Muscle layer of duodenum (tissue), 2 donors: ENCODE measurements around the gene FOXB1.

Experiments
- H3K27ac ChIP-seq: one replicate; pipeline ENCODE4 v1.7.0; 2013; ENCODE audit warnings: mild to moderate bottlenecking, low read length
- H3K27me3 ChIP-seq: one replicate; pipeline ENCODE4 v1.7.0; 2013; ENCODE audit warnings: low read depth, mild to moderate bottlenecking, control low read depth, low read length
- H3K36me3 ChIP-seq, 2 donors: one replicate each; pipeline ENCODE4 v1.7.0; 2013; ENCODE audit warnings: low read length in 2 of 2, control low read depth in 1 of 2, mild to moderate bottlenecking in 1 of 2; ENCODE audit not compliant: insufficient read depth in 2 of 2, control insufficient read depth in 1 of 2
- H3K4me1 ChIP-seq, 2 donors: one replicate each; pipeline ENCODE4 v1.7.0; 2013; ENCODE audit warnings: low read length in 2 of 2, mild to moderate bottlenecking in 2 of 2, control low read depth in 1 of 2, moderate library complexity in 1 of 2; ENCODE audit not compliant: insufficient read depth in 2 of 2, control insufficient read depth in 1 of 2
- H3K4me3 ChIP-seq, 2 donors: one replicate each; pipeline ENCODE4 v1.7.0; 2013; ENCODE audit warnings: low read length in 2 of 2, low read depth in 1 of 2, mild to moderate bottlenecking in 1 of 2
- H3K9me3 ChIP-seq, 2 donors: one replicate each; pipeline ENCODE4 v1.7.0; 2013; ENCODE audit warnings: low read length in 2 of 2, control low read depth in 1 of 2, mild to moderate bottlenecking in 1 of 2; ENCODE audit not compliant: control insufficient read depth in 1 of 2
- donor health status: healthy.

FOXB1 gene

DNA sequence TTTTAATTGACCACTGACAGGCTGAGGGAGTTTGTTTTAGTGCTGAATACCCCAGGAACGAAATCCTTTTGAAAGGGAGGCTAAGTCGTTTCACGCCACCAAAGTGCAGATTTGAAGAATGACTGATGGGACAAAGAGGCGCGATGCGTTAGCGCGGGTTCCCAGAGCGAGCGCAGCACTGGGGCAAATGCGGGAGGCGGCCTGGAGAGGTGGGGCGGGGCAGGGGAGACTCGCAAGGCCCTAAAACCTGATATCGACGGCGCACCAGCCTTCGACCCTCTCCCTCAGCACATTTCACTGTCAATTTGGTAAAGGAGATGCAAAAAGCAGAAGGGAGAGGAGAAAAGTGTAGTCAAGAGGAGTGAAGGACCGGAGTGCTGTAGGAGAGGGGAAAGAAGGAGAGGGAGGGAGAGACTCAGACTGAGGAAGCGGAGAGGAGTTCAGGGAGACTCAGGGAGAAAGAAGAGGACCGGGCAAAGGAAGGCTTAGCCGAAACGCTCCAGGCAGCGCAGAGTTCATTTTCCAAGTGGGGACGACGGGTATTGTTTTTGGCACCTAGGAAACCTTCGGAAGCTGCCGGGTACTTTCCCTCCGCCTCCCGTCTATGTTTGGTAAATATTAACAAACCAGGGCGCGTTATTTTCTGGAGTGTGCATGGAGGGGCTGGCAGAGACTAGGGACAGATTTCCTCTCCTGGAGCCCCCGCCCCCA, 3.8 kb upstream of the FOXB1 start:
- Histone ChIP-seq H3K27ac (no peak overlapping the region), H3K27me3 (peaks cover 94% of the 10 kb centered on the region)

DNA sequence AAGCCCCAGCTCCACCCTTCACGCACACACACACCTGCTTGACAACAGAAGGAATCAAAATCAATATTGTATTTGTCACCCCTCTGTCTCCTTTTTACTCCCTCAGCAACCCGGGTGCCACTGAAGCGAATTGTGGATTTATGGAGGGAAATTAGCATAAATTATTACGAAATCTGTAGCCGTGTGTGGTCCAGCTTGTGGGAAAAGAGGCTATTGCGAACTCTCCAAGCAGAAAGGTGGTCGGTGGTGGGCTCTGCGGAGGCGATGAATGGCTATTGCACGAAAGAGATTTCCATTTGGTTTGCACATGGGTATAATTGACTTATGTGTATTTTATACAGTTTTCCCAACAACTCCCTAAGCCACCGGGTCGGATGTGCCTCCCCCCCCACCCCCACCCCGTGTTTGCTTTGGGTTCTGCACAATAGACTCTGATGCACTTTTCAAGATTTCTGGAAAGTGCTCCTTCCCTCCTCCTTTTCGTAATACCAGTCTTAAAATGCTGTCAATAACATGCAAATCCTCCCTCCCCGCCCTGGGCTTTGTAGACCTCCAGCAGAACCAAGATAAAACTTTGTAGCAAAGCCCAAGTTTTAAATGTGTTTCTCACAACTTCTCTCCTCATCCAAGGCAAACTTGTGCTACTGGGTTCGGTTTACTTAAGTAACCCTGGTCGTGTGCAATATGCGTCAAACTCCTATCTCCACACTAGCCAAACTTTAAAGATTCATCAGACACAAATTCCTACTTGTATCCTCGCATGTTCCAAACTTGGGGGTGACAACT, 3.1 kb upstream of the FOXB1 start:
- no peak overlapping the region for H3K4me3 ChIP-seq
- H3K27ac ChIP-seq: no peak overlapping the region
- peaks cover 0 to 40% of the 10 kb centered on the region in 2 donors for H3K4me1 ChIP-seq
- peaks cover 94% of the 10 kb centered on the region for H3K27me3 ChIP-seq
- H3K36me3 ChIP-seq: no peaks in the 10 kb centered on the region
- H3K9me3 ChIP-seq: no peaks in the 10 kb centered on the region

More for the DNA sequence above, 3.8 kb upstream of the FOXB1 start:
- no peaks in the 10 kb centered on the region for H3K36me3 ChIP-seq
- H3K4me3 ChIP-seq: no peak overlapping the region
- no peaks in the 10 kb centered on the region for H3K9me3 ChIP-seq
- H3K4me1 ChIP-seq: peaks cover 0 to 37% of the 10 kb centered on the region in 2 donors

DNA sequence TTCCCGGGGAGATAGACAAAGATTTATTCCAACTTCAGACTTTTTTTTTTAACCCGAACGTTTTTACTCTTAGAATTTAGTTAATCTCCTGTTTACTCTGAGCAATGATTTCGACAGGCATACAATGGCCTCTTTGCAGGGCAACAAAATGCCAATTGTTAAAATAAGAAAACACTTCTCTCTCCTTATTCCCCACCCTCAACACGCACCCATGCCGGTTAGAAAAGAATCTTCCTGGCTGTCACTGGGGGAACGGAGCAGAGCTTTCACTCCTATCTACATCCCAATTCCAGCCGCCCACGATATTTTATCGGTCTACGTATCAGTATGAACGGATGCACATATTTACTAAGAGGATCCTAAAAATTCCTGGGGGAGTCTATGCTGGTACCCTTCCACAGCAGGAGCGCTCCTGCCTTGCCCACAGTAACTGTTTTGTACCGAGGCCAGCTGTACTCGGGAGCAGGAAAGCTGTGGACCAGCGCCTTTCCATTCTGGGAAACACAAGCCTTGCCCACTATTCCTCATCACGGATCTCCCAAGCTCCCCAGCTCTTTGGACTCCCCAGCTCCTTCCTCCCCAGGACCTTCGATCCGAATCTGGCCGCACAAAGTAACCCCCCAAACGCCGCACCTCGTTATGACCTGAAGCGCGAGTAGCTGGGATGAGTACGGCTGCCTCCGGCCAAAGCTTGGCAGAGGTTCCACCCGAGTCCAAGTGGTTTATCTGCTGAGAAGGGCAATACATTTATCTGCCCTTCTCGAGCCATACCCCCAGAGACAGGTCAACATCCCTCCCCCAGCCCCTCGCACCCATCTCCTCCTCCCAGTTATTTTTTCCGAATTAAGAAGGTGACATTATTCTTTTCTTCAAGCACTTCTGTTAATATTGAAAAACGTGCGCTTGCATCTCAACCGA, 2.2 kb upstream of the FOXB1 start:
- Histone ChIP-seq H3K36me3 (no peaks in the 10 kb centered on the region), H3K4me3 (no peak overlapping the region), H3K27me3 (peaks cover 93% of the 10 kb centered on the region), H3K4me1 (peaks cover 0 to 41% of the 10 kb centered on the region in 2 donors), H3K9me3 (no peaks in the 10 kb centered on the region), H3K27ac (no peak overlapping the region)

DNA sequence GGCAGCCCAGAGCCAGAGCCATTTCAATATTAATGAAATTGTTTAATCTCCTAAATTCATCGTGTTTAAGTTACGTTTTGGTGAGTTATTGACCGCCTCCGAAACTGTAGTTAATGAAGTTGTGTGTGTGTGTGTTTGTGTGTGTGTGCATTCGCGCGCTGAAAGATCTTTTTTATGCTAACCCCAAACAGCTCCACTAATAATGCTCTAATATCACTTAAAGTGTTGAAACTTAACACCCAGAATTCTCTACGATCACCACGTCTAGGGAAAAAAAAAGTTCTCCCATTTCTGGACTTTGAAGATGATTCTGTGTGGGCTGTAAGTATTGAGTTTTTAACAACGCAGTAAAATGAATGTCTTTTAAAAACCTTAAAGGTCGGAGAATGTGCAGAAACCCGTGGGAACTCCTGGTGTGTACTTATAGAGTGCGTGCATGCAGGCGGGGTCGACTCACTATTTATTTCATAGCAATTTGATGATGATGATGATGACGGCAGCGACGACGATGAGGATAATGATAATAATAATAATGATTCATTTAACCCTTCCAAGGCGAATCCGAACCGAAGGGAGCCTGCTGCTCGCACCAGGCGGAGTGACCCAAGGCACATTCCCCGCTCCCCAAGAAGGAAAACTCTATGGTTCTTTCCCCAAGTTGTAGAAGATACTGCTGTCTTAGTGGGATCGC, 1.4 kb upstream of the FOXB1 start:
- no peaks in the 10 kb centered on the region for H3K9me3 ChIP-seq
- no peak overlapping the region for H3K4me3 ChIP-seq
- H3K4me1 ChIP-seq: peaks cover 0 to 38% of the 10 kb centered on the region in 2 donors
- H3K27me3 ChIP-seq: peaks cover 85% of the 10 kb centered on the region
- no peaks in the 10 kb centered on the region for H3K36me3 ChIP-seq
- H3K27ac ChIP-seq: no peak overlapping the region

DNA sequence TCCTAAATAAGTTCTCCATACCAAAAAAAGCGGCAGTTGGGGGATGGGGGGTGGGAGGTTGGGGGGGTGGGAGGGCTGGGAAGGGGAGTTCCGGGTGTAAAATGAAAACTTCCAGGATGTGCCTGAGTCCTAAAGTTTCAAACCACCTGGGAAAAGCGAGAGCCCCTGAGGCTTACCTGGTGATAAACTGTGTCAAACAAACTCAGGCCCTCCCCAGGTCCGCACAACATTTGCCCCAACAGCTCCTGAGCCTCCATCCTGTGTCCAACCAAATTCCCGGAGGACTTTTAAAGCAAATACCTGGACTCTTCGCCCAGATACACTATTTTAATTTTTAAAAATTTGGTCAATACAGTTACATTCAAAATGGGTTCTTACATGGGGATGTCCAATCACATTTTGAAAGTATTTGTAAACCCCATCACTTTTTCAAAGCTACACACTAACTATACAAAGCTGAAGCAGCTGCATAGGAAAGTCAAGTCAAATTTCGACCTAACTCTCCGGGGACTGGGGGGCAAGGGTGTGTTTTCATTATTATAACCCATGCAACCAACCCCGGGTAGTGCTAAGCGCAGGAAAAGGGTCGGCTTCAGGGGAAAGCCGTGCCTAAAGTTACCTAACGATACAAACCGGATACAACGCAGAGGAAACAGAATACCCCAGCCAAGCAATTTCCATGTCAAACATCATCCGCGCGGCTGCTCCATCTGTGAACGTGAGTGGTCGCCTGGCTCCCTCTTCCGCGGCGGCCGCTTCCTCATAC, 685 bp upstream of the FOXB1 start:
- no peaks in the 10 kb centered on the region for H3K36me3 ChIP-seq
- H3K27ac ChIP-seq: no peak overlapping the region
- H3K9me3 ChIP-seq: no peaks in the 10 kb centered on the region
- H3K4me1 ChIP-seq: peaks cover 0 to 34% of the 10 kb centered on the region in 2 donors
- H3K27me3 ChIP-seq: peaks cover 85% of the 10 kb centered on the region
- peak overlapping the region in 1 of 2 donors; percentile 65 for H3K4me3 ChIP-seq

DNA sequence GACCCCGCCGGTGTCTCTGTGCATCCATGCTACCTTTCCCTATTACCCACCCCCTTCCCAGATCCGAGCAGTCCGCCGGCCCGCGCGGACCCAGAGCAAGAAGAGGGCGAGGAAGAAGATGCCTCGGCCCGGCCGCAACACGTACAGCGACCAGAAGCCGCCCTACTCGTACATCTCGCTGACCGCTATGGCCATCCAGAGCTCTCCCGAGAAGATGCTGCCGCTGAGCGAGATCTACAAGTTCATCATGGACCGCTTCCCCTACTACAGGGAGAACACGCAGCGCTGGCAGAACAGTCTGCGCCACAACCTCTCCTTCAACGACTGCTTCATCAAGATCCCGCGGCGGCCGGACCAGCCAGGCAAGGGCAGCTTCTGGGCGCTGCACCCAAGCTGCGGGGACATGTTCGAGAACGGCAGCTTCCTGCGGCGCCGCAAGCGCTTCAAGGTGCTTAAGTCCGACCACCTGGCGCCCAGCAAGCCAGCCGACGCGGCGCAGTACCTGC, 788 bp downstream of the FOXB1 start:
- H3K36me3 ChIP-seq: no peaks in the 10 kb centered on the region
- peaks cover 0 to 34% of the 10 kb centered on the region in 2 donors for H3K4me1 ChIP-seq
- H3K27ac ChIP-seq: no peak overlapping the region
- H3K27me3 ChIP-seq: peaks cover 70% of the 10 kb centered on the region
- no peaks in the 10 kb centered on the region for H3K9me3 ChIP-seq
- peak overlapping the region; percentile 26 to 65 for H3K4me3 ChIP-seq

DNA sequence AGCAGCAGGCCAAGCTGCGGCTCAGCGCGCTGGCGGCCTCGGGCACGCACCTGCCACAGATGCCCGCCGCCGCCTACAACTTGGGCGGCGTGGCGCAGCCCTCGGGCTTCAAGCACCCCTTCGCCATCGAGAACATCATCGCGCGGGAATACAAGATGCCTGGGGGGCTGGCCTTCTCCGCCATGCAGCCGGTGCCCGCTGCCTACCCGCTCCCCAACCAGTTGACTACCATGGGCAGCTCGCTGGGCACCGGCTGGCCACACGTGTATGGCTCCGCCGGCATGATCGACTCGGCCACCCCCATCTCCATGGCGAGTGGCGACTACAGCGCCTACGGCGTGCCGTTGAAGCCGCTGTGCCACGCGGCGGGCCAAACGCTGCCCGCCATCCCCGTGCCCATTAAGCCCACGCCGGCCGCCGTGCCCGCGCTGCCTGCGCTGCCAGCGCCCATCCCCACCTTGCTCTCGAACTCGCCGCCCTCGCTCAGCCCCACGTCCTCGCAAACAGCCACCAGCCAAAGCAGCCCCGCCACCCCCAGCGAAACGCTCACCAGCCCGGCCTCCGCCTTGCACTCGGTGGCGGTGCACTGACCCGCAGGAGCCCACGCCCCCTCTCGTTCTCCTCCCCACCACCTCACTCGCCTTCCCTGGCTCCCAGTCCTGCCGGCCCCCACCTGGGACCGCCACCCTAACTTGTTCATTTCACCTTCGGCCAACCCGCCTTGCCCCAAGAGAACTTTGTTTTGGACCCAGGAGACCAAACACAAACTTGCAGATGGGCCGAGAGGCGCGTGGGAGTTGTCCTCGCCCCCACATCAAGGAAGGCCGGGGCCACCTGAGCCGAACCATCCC, 1.5 kb downstream of the FOXB1 start:
- no peaks in the 10 kb centered on the region for H3K9me3 ChIP-seq
- H3K36me3 ChIP-seq: no peaks in the 10 kb centered on the region
- H3K27ac ChIP-seq: no peak overlapping the region
- H3K27me3 ChIP-seq: peaks cover 70% of the 10 kb centered on the region
- peak overlapping the region; percentile 65 to 75 for H3K4me3 ChIP-seq
- peaks cover 0 to 34% of the 10 kb centered on the region in 2 donors for H3K4me1 ChIP-seq

DNA sequence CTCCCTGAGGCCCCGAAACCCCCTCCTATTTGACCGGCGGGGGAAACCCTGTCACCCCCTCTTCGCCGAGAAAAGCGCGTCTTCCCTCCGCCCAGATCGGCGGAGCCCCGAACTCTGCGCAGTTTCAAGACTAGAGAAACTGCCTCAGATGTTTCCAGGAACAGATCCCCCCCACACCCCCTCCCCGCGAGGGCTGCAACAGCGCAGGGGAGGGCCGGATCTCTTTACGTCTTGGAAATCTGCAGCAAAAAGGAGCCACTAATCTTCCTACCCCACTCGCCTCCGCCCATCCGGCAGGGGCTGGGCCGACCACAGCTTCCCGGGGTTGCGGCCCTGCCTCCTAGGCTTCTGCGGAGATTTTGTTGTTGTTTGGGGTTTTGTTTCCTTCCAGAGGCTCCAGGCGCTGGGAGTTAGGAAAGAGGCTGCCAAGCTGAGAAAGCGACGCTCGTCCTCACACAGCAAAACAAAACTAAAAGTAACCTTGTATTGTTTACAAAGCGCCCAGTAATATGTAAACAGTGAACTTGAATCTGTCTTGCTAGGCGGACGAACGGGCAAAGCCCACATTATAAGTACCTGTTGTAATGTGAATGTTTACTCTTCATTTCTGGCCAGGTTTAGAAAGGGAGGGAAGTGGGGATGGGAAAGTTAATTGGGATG, 2.2 kb downstream of the FOXB1 start:
- no peaks in the 10 kb centered on the region for H3K36me3 ChIP-seq
- no peak overlapping the region for H3K27ac ChIP-seq
- H3K4me1 ChIP-seq: peaks cover 0 to 34% of the 10 kb centered on the region in 2 donors
- H3K9me3 ChIP-seq: no peaks in the 10 kb centered on the region
- H3K27me3 ChIP-seq: peaks cover 66% of the 10 kb centered on the region
- H3K4me3 ChIP-seq: peak overlapping the region; percentile 65 to 75

DNA sequence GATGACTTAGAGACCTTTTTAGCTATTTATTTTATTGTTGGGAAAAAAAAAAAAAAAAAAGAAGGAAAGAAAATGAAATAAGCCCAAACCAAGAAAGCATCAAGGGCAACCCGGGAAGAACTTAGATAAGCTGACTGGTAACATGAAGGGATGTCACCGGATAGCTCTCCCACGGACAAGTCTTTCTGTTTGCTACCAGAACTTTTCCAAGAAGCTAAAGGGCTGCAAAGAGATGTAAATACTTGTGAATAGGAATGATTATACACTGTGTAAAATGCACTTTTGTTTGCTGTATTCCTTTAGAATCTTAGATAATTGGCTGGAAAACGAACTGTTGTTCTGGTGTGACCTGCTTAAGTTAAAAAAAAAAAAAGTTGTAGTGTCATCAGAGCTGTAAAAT, 2.8 kb downstream of the FOXB1 start:
- H3K27me3 ChIP-seq: peaks cover 62% of the 10 kb centered on the region
- H3K4me3 ChIP-seq: peak overlapping the region; percentile 65 to 75
- no peak overlapping the region for H3K27ac ChIP-seq
- H3K9me3 ChIP-seq: no peaks in the 10 kb centered on the region
- H3K4me1 ChIP-seq: peaks cover 0 to 34% of the 10 kb centered on the region in 2 donors
- no peaks in the 10 kb centered on the region for H3K36me3 ChIP-seq
